ENCODE results near the gene PDLIM1. TPM values are rescaled to one million over a fixed set of nuclear protein-coding genes. Genes with fewer than 3 reads are reported as not detected.
A peak's percentile ranks its signal among the peaks of the same experiment; 100 is the strongest.

The PDLIM1 gene
- polyA plus RNA-seq, 1 of the 3 experiments (the other 2 are of a cell fraction): 97.2 TPM

DNA sequence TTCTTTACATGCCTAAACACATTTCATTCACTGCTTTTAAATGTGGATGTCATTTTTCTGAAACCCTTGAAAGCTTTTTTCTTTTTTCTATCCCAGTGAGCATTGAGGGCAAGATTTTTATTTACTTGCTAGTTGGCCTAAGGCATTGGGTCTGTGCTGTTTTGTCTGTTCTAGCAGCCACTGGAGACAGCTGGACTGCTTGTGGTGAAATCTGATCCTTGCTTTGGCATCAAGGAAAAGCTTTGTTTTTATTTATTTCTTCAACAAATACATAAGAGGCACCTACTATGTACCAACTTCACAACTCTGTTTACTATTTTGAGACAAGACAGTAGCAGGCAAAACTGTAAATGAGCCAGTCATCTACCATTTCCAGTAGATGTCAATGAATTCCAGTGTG lies 28.4 kb upstream of the PDLIM1 start:
- H2AFZ ChIP-seq (ENCODE audit: low read depth): no peak overlapping the region
- no peak overlapping the region for H3K9ac ChIP-seq
- no peaks in the 10 kb centered on the region for H3F3A ChIP-seq (replicated peaks; ENCODE audit: insufficient read depth)
- H3K9me2 ChIP-seq: no peaks in the 10 kb centered on the region
- H3K27me3 ChIP-seq (ENCODE audit: insufficient read depth): no peaks in the 10 kb centered on the region
- DNase-seq: no peak
- H3K4me1 ChIP-seq (ENCODE audit: control insufficient read depth in 1 of 2, insufficient read depth in 2 of 2, low read depth in 1 of 2, low read length in 1 of 2): peaks cover 0 to 4% of the 10 kb centered on the region in 2 experiments; a peak in 1 of 4 replicates
- no peaks in the 10 kb centered on the region for H3K9me3 ChIP-seq
- ChIA-PET POLR2A (no interaction called here), CTCF (interaction anchor here (1.2 to 1.6 kb wide), 2 partner anchors 44 to 76 kb away, joined by 3 to 5 read pairs; no protein-coding TSS in a partner anchor)
- no peaks in the 10 kb centered on the region for H3K79me2 ChIP-seq (ENCODE audit: insufficient read depth)
- H3K4me2 ChIP-seq: no peak overlapping the region
- no peaks in the 10 kb centered on the region for H4K20me1 ChIP-seq (ENCODE audit: insufficient read depth)
- no peak overlapping the region for H3K4me3 ChIP-seq (ENCODE audit: low read depth in 2 of 2, low read length in 1 of 2)
- TF ChIP-seq, protein P1, sequence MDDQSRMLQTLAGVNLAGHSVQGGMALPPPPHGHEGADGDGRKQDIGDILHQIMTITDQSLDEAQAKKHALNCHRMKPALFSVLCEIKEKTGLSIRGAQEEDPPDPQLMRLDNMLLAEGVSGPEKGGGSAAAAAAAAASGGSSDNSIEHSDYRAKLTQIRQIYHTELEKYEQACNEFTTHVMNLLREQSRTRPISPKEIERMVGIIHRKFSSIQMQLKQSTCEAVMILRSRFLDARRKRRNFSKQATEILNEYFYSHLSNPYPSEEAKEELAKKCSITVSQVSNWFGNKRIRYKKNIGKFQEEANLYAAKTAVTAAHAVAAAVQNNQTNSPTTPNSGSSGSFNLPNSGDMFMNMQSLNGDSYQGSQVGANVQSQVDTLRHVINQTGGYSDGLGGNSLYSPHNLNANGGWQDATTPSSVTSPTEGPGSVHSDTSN (IDR thresholded peaks at IDR 0.05): no peak
- TF ChIP-seq MXI1 (IDR thresholded peaks at IDR 0.05; ENCODE audit: low read depth, low read length) (no peak), TCF12 (IDR thresholded peaks at IDR 0.05) (no peak), EZH2phosphoT487 (IDR thresholded peaks at IDR 0.05; ENCODE audit: borderline replicate concordance, low read depth) (no peak), SIN3A (IDR thresholded peaks at IDR 0.05; ENCODE audit: borderline replicate concordance, low read depth, low read length) (no peak), MEF2A (IDR thresholded peaks at IDR 0.05; ENCODE audit: borderline replicate concordance, low read depth) (no peak), FOXM1 (IDR thresholded peaks at IDR 0.05; ENCODE audit: low read depth) (no peak), EP300 (IDR thresholded peaks at IDR 0.05; ENCODE audit: borderline replicate concordance in 1 of 2, low read depth in 1 of 2, low read length in 1 of 2) (no peak), YY1 (IDR thresholded peaks at IDR 0.05; ENCODE audit: low read depth) (no peak), TEAD4 (IDR thresholded peaks at IDR 0.05; ENCODE audit: borderline replicate concordance, insufficient read depth) (no peak), RAD21 (IDR thresholded peaks at IDR 0.05; ENCODE audit: low read length) (no peak), TAF1 (IDR thresholded peaks at IDR 0.05; ENCODE audit: borderline replicate concordance, low read depth, low read length) (no peak)
- TF ChIP-seq, protein P2, sequence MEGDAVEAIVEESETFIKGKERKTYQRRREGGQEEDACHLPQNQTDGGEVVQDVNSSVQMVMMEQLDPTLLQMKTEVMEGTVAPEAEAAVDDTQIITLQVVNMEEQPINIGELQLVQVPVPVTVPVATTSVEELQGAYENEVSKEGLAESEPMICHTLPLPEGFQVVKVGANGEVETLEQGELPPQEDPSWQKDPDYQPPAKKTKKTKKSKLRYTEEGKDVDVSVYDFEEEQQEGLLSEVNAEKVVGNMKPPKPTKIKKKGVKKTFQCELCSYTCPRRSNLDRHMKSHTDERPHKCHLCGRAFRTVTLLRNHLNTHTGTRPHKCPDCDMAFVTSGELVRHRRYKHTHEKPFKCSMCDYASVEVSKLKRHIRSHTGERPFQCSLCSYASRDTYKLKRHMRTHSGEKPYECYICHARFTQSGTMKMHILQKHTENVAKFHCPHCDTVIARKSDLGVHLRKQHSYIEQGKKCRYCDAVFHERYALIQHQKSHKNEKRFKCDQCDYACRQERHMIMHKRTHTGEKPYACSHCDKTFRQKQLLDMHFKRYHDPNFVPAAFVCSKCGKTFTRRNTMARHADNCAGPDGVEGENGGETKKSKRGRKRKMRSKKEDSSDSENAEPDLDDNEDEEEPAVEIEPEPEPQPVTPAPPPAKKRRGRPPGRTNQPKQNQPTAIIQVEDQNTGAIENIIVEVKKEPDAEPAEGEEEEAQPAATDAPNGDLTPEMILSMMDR (IDR thresholded peaks at IDR 0.05): no peak
- TF ChIP-seq, protein P3, sequence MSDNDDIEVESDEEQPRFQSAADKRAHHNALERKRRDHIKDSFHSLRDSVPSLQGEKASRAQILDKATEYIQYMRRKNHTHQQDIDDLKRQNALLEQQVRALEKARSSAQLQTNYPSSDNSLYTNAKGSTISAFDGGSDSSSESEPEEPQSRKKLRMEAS (IDR thresholded peaks at IDR 0.05; ENCODE audit: low read depth): no peak
- no peak overlapping the region for H3K27ac ChIP-seq (ENCODE audit: low read depth in 2 of 2, low read length in 1 of 2)
- H3K36me3 ChIP-seq (replicated peaks in 1 of 2; ENCODE audit: control insufficient read depth in 1 of 2, insufficient read depth in 2 of 2, low read length in 1 of 2): no peaks in the 10 kb centered on the region

DNA sequence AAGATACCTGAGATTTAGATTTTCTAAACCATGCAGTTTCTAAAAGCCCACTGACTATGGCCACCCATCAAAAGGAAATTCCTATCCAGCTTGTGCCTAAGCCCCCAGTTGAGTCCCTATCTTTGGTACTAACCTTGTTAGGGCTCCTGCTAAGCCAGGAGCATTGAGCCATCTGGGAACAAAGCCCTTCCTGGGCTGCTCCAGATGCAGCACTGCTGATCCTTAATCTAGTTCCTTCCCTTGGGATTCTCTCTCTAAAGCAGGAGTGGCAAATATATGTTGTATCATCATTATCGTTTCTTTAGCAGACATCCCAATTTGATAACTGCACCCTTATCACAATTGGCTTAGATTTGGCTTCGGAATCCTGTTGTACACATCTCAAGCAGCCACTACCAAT lies 24.7 kb upstream of the PDLIM1 start:
- no peak overlapping the region for H3K27ac ChIP-seq (ENCODE audit: low read depth in 2 of 2, low read length in 1 of 2)
- H3K4me2 ChIP-seq: no peak overlapping the region
- H3K4me1 ChIP-seq (ENCODE audit: control insufficient read depth in 1 of 2, insufficient read depth in 2 of 2, low read depth in 1 of 2, low read length in 1 of 2): peaks cover 0 to 5% of the 10 kb centered on the region in 2 experiments; a peak in 1 of 4 replicates
- H3K36me3 ChIP-seq (replicated peaks in 1 of 2; ENCODE audit: control insufficient read depth in 1 of 2, insufficient read depth in 2 of 2, low read length in 1 of 2): no peaks in the 10 kb centered on the region
- whole genome bisulfite sequencing (ENCODE audit: low lambda C conversion rate): 71% methylated on average over 2 of the region's 2 CpGs
- DNase-seq: peak; percentile 41
- H3K79me2 ChIP-seq (ENCODE audit: insufficient read depth): no peaks in the 10 kb centered on the region
- POLR2A ChIA-PET: no interaction called here
- H3K9me2 ChIP-seq: no peaks in the 10 kb centered on the region
- H2AFZ ChIP-seq (ENCODE audit: low read depth): no peak overlapping the region
- H3K9ac ChIP-seq: no peak overlapping the region
- TF ChIP-seq POLR2AphosphoS5 (IDR thresholded peaks at IDR 0.05; ENCODE audit: low read depth, low read length): no peak
- peak; percentile 31; the same call in 1 of the 2 replicates for TF ChIP-seq RCOR1 (IDR thresholded peaks at IDR 0.05; ENCODE audit: low read length)
- TF ChIP-seq FOSL2 (IDR thresholded peaks at IDR 0.05; ENCODE audit: borderline replicate concordance, low read depth): no peak
- no peak for TF ChIP-seq RXRA (IDR thresholded peaks at IDR 0.05; ENCODE audit: borderline replicate concordance, low read depth)
- no peak for TF ChIP-seq SIN3A (IDR thresholded peaks at IDR 0.05; ENCODE audit: borderline replicate concordance, low read depth, low read length)
- no peak for TF ChIP-seq TEAD4 (IDR thresholded peaks at IDR 0.05; ENCODE audit: borderline replicate concordance, insufficient read depth)
- peak; percentile 59 for TF ChIP-seq GATA2 (CRISPR knock-in tag; IDR thresholded peaks at IDR 0.05)
- TF ChIP-seq TCF12 (IDR thresholded peaks at IDR 0.05): no peak
- TF ChIP-seq YY1 (IDR thresholded peaks at IDR 0.05; ENCODE audit: low read depth): no peak
- no peak overlapping the region for H3K4me3 ChIP-seq (ENCODE audit: low read depth in 2 of 2, low read length in 1 of 2)
- H3K9me3 ChIP-seq: no peaks in the 10 kb centered on the region
- H3K27me3 ChIP-seq (ENCODE audit: insufficient read depth): no peaks in the 10 kb centered on the region
- H3F3A ChIP-seq (replicated peaks; ENCODE audit: insufficient read depth): no peaks in the 10 kb centered on the region
- H4K20me1 ChIP-seq (ENCODE audit: insufficient read depth): no peaks in the 10 kb centered on the region
- CTCF ChIA-PET: interaction anchor here (1.0 to 1.3 kb wide), 2 partner anchors 11 to 37 kb away, joined by 3 read pairs; no protein-coding TSS in a partner anchor

Measured in SK-N-SH (cell line).